ENCODE data around the gene GOLGA8J. TPM values are rescaled to one million over a fixed set of nuclear protein-coding genes. Genes with fewer than 3 reads are reported as not detected.
"Not testable (repeated sequence)": the region's sequence is repeated elsewhere in the genome, so short reads cannot be mapped to it uniquely, and the experiment has no call there.

The GOLGA8J gene
- total RNA-seq, 4 donors from 2014 or later: 0.22 to 4.7 (median 3.7) TPM; not detected in 1

DNA sequence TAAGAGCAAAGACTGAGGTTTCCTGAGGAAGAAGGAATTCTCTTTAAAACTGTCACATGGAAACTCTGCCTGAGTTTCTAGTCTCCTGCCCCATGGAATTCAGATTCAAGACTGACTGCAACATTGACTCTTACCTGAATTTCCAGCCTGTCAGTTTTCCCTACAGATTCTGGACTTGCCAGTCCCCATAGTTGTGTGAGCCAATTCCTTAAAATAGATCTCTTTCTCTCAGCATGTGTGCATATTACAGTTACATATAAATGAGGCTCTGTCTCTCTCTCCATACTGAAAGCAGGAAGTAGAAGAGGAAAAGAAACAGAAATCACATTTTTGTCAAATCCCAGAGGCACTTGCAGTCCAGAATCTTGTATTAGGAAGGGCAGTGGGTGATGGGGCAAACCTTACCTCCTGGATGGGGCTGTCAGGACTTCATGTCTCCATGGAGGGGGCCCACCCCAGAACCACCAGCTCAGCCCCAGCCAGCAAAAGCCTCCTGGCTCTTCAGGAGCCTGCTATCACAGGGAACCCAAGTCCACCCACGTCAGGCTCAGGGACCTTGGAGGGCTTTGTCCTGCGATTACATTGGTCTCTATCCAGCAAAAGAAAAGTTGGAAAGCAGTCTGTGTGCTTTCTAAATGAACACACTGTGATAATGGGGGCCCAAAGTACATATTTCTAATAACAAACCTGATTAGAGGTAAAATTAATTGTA is 18.8 kb upstream of the GOLGA8J start:
- peak overlapping the region; percentile 74 to 85 (median 76) for H3K27ac ChIP-seq
- no peaks in the 10 kb centered on the region for H3K9me3 ChIP-seq
- intact Hi-C loops (cut with DNase I): no loop called here
- H3K4me1 ChIP-seq: peaks cover 26 to 29% of the 10 kb centered on the region in 2 donors
- no peak overlapping the region for H3K4me3 ChIP-seq (replicated peaks in 1 of 3)
- H3K36me3 ChIP-seq: no peaks in the 10 kb centered on the region
- peak; percentile 18 to 34 for DNase-seq
- 15 to 63% methylated on average over 2 of the region's 2 CpGs for WGBS, 2 donors
- TF ChIP-seq, protein P1, sequence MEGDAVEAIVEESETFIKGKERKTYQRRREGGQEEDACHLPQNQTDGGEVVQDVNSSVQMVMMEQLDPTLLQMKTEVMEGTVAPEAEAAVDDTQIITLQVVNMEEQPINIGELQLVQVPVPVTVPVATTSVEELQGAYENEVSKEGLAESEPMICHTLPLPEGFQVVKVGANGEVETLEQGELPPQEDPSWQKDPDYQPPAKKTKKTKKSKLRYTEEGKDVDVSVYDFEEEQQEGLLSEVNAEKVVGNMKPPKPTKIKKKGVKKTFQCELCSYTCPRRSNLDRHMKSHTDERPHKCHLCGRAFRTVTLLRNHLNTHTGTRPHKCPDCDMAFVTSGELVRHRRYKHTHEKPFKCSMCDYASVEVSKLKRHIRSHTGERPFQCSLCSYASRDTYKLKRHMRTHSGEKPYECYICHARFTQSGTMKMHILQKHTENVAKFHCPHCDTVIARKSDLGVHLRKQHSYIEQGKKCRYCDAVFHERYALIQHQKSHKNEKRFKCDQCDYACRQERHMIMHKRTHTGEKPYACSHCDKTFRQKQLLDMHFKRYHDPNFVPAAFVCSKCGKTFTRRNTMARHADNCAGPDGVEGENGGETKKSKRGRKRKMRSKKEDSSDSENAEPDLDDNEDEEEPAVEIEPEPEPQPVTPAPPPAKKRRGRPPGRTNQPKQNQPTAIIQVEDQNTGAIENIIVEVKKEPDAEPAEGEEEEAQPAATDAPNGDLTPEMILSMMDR (IDR thresholded peaks at IDR 0.05): no peak
- no peak for TF ChIP-seq POLR2A (IDR thresholded peaks at IDR 0.05)
- H3K27me3 ChIP-seq: no peaks in the 10 kb centered on the region

DNA sequence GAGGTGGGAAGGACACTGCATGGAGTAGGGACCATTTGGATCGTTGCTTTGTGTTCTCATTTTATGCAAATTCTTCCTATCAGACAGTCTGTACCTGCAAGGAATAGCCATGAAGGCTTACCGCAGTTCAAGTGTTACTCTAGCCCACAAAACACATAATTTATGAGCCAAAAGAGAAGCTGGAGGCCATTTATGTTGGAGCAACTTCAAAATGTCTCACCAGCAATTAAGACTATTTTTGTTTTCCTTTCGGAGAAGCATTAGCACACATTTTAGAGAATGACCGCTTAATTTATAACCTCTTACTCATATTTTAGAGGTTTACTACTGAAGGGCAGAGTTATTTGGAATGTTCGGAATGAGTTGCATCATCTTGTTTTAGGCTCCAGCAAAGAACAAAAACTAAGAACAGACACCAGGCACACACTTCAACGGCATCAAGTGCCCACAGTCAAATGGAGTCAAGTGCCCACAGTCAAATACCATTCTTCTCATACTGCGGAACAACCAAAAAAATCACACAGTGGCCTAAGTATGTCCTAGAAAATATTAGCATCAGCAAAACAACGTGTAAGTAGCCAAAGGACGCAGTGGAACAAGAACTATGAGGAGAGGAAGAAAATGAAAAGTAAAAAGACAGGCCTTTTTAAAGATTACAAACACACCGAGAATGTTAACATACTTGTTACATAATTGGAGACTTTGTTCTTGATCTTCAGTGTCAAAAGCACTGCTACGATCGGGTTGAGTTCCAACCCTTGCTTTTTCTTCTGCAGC is 17.5 kb upstream of the GOLGA8J start:
- Histone ChIP-seq H3K9me3 (no peaks in the 10 kb centered on the region), H3K27ac (peak overlapping the region; percentile 74 to 85 (median 76)), H3K27me3 (no peaks in the 10 kb centered on the region), H3K36me3 (no peaks in the 10 kb centered on the region), H3K4me3 (replicated peaks in 1 of 3) (no peak overlapping the region), H3K4me1 (peaks cover 26 to 29% of the 10 kb centered on the region in 2 donors)
- DNase-seq: peak; percentile 77 to 84
- 34 to 37% methylated on average over 12 of the region's 12 CpGs for WGBS, 2 donors
- intact Hi-C loops (cut with DNase I): no loop called here
- TF ChIP-seq, protein P1 (IDR thresholded peaks at IDR 0.05): no peak
- TF ChIP-seq POLR2A (IDR thresholded peaks at IDR 0.05): no peak

DNA sequence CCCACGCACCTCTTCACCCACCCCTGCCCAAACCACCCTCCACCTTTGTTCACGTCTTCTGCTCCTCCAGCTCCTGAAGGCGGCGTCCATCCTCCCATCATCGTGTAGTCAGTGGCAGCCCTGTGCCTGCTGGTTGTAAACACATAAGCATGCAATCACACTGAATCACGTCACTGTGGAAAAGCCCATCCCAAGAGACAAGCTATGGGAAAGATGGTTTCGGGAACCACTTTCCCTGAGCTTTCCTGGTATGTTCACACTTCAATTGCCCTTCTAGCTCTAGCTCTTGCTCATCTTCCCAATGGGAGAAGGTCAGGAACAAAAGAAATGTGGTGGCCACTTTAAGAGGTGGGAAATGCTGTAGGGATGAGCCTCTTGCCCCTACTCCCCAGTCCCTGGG is 14.4 kb upstream of the GOLGA8J start:
- intact Hi-C loops (cut with DNase I): no loop called here
- Histone ChIP-seq H3K27ac (no peak overlapping the region), H3K27me3 (no peaks in the 10 kb centered on the region), H3K36me3 (no peaks in the 10 kb centered on the region), H3K4me3 (replicated peaks in 1 of 3) (no peak overlapping the region), H3K4me1 (peaks cover 19 to 23% of the 10 kb centered on the region in 2 donors), H3K9me3 (no peaks in the 10 kb centered on the region)
- TF ChIP-seq, protein P1 (IDR thresholded peaks at IDR 0.05): no peak
- TF ChIP-seq POLR2A (IDR thresholded peaks at IDR 0.05): no peak
- DNase-seq: no peak
- WGBS, 2 donors: 92 to 93% methylated on average over 7 of the region's 7 CpGs

DNA sequence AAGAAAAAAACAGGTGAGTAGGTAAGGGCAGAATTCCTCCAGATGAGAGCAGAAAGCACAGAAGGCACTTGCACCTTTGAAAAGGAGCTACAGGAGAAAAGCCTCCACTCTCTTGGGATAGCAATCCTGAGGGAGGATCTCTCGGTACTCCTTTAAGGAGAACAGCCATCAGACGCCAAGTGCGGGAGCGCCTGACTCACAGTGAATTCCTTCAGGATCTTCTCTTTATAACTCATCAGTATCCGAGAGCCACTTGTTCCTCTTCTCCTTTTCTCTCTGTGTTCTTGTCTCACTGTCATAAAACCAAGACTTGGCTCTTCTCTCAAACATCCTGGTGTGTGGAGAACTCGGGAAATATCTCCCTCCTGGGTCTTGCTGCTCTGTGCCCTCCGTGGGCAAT is 10.1 kb upstream of the GOLGA8J start:
- H3K4me1 ChIP-seq: peaks cover 0 to 5% of the 10 kb centered on the region in 2 donors
- no peak for DNase-seq
- no peak for TF ChIP-seq POLR2A (IDR thresholded peaks at IDR 0.05)
- TF ChIP-seq, protein P1 (IDR thresholded peaks at IDR 0.05): no peak
- no peak overlapping the region for H3K4me3 ChIP-seq (replicated peaks in 1 of 3)
- no peak overlapping the region for H3K27ac ChIP-seq
- H3K27me3 ChIP-seq: no peaks in the 10 kb centered on the region
- intact Hi-C loops (cut with DNase I): no loop called here
- WGBS, 2 donors: 77 to 80% methylated on average over 7 of the region's 7 CpGs
- H3K9me3 ChIP-seq: no peaks in the 10 kb centered on the region
- H3K36me3 ChIP-seq: no peaks in the 10 kb centered on the region

DNA sequence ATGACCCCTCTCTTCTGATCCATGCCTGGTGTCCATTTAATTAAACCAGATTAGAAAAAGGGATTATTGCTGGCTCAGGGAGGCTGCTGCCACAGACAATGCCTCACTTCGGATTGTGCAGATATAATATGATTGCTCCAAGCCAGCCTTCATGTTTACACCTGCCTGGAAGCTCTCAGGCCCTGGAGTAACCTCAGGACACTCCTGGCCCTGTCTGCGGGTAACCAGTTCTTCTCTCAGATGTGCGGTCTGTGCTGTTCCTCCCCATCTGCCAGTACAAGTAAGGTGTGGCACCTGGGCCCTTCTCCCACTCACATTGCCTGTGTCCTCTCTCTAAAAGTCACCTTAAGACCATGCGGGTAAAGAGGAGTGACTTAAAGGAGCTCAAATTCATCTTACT is 8.8 kb upstream of the GOLGA8J start:
- no peaks in the 10 kb centered on the region for H3K36me3 ChIP-seq
- peaks cover 0 to 5% of the 10 kb centered on the region in 2 donors for H3K4me1 ChIP-seq
- H3K27ac ChIP-seq: no peak overlapping the region
- H3K27me3 ChIP-seq: no peaks in the 10 kb centered on the region
- H3K4me3 ChIP-seq (replicated peaks in 1 of 3): no peak overlapping the region
- no peak for TF ChIP-seq POLR2A (IDR thresholded peaks at IDR 0.05)
- TF ChIP-seq, protein P1 (IDR thresholded peaks at IDR 0.05): no peak
- 93 to 95% methylated on average over 4 of the region's 4 CpGs for WGBS, 2 donors
- no peak for DNase-seq
- intact Hi-C loops (cut with DNase I): no loop called here
- H3K9me3 ChIP-seq: no peaks in the 10 kb centered on the region

DNA sequence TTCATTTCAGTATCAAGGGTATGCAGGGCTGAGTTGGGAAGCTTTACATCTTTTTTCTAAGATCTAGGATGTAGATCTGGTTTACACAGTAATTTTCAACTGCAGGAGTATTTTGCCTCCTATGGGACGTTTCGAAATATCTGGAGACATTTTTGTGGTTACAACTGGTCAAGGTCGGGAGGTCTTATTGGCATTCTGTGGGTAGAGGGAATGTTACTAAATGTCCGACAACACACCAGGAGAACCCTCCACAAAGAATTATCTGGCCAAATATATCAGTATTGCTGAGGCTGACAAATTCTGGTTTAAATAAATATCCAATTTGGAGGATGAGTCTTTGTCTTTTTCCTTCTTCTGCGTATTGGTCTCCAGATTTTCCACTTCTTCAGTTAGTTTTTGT is 1.9 kb upstream of the GOLGA8J start:
- DNase-seq; H3K4me1 ChIP-seq; H3K36me3 ChIP-seq; intact Hi-C loops (cut with DNase I); H3K27me3 ChIP-seq; H3K9me3 ChIP-seq; H3K4me3 ChIP-seq (replicated peaks in 1 of 3); H3K27ac ChIP-seq: not testable (repeated sequence)
- WGBS, 2 donors: 80 to 83% methylated on average over 5 of the region's 5 CpGs

DNA sequence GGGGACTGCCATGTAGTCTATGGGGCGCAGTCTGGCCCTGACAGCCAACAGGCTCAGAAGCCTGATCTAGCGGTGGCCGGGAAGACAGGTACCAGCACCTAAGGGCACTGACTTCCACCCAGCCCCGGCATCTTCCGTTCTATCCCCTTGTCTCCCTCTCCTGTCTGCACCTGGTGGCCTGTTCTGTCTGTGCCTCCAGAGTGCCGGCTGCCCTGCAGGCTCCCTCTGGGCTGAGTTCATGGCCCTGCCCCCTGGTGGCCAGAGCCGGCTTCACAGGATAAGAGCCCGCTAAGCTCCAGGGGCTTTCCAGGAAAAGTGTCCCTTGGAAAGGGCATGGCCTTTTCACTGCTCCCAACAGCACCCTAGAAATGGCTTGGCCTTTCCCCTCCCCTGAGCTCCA is 15.1 kb downstream of the GOLGA8J start:
- H3K27me3 ChIP-seq; DNase-seq; H3K36me3 ChIP-seq; H3K27ac ChIP-seq; H3K4me3 ChIP-seq (replicated peaks in 1 of 3); intact Hi-C loops (cut with DNase I); H3K9me3 ChIP-seq; H3K4me1 ChIP-seq: not testable (repeated sequence)
- no CpG with 5 or more reads among the region's 8 CpGs for WGBS, 2 donors

All from thyroid gland (tissue), 4 donors.